Central memory CD4-positive, alpha-beta T cell (primary cell): Measurements from ENCODE around the gene TAF4.

Source experiments
- DNase-seq: peaks from one replicate; pipeline ENCODE4 v3.0.0; 2022

The TAF4 gene

GRCh38 chr20:61940976-61941720 lies 124.5 kb downstream of the TAF4 start:
- no peak for DNase-seq

- no peak for DNase-seq
Measured at GRCh38 chr20:61940491-61940890, 125.2 kb downstream of the TAF4 start.

DNA sequence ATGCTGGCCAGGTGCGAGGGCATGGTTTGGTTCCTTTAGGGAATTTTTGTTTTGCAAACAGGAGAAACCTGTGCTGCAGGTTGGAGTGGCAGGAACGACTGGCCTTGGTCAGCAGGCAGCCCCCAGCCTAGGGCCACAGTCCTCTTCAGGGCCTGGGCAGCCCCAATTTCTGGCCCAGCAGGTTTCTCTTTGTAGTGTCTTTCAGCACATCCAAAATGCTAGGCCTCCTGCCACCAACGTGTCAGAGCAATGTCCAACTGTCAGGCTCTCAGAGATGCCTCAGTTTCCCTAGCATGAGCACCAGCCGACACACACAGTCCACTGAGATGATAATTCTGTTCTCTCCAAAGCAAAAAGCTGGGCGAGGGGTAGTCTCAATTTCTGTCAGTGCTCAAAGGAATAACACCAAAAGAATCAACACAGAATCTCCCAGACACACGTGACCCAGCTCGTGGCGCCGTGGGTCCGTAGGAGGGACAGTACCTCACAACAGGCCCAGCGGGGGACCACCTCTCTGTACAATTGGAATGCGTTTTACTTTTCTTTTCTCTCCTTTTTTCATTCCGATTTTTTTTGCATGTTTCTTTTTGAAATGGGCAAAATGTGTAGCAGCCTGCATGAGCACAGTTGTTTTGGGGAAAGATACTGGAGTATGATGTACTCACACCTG lies 125.9 kb downstream of the TAF4 start:
- DNase-seq = no peak

GRCh38 chr20:61938839-61939690 lies 126.6 kb downstream of the TAF4 start:
- DNase-seq = no peak

DNA sequence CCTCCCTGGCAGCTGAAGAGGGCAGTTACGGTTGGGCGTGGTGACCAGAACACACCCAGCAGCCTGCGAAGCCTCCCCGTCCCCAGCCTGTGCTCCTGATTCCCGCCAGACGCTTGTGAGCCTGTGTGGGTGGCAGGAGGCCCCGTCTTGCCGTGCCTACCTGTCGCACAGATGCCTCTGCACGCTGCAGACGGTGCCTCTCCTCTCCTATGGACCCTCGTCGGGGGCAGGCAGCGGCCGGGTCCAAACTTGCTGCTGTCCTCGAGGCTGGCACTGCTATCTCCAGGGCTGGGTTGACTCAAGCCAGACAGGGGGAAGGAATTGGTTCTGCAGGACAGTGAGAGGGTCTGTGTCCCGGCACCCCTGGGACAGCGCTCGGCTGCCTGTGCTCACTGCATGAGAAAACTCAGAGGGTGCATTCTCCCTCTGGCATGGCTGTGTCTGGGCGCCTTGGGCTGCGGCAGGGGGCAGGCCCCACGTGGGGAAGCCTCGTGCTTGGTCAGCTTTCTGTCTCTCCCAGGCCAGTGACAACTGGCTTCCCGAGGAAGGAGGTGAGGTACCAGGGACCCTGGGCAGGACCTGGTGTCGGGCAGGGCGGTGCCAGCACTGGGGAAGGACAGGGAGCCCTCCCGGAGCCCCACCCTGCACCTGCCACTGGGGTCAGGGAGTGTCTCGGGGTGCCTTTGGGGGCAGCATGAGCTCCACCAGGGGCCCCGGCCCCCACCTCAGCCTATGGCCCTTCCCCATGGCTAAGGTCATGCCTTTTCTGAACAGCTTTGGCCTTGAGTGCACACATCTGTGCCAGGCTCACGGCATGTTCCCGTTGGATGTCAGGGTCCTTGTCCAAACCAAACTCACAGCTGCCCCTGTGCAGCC lies 127.5 kb downstream of the TAF4 start:
- DNase-seq = no peak

DNA sequence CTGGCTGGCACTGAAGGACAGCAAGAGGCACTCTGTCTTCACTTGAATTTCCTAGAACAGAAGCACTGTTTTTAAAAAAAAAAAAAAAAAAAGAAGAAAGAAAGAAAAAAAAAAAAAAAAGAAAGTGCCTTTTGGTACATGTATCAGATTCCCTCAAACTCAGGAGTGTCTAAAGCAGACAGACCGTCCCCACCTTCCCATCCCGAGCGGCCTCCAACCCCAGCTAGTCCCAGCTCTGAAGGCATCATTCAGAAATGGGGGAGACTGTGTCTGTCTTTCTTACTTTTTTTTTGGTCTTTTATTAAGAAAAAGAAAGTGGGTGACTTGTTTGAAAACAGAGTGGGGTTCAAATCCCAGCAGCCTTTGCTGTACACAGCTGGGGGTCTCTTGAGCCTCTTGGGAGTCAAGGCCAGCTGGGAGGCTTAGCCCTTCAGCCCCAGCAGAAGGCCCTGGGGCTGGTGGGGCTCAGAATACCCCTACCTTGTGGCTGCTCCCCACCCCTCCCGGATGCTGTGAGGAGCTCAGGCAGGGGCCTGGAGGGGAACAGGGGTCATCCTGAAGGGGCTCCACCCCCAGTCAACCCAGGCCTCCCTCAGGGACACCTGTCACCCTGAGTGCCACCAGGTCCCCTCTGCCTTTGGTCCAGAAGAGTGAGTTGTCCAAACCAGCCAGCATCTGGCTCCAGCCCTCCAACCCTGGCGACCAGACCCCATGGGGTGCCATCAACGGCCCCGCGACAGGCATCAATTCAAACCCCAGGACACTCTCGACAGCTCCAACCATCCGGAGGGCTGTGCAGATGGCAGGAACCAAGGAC lies 128.3 kb downstream of the TAF4 start:
- no peak for DNase-seq

GRCh38 chr20:61936701-61937131 lies 129.0 kb downstream of the TAF4 start:
- DNase-seq = no peak

- no peak for DNase-seq
Measured at GRCh38 chr20:61935926-61936700, 129.6 kb downstream of the TAF4 start.

- no peak for DNase-seq
Measured at GRCh38 chr20:61934716-61935530, 130.8 kb downstream of the TAF4 start.

DNA sequence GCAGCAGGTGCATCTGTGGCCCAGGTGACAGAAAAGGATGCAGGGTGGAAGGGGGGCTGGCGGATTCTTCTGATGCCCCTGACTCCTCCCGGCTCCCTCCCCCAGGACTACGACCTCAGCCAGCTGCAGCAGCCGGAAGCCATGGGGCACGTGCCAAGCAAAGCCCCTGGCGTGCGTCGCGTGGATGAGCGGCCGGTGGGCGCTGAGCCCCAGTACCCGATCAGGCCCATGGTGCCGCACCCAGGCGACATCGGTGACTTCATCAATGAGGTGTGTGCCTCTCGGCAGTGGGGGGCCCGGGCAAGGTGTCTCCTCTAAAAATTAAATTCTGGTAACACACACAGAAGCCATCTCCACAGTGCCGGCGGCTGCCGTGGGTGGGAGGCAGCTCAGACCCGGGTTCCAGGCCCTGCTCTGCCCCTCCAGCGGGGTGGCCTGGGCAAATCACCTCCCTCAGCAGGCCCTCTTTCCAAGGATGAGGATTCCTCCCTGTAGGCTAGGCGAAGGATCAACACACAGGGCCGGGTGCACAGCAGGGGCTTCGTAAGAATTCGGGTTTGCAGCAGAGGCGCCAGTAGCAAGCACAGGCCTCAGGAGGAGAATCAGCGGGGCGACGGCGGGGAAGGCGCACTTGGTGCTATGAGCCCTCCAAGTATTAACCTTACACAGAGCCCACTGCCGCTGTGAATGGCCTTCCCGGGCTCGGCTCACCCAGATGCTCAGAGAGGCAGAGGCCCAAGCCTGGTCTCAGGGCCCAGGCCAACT lies 131.5 kb downstream of the TAF4 start:
- DNase-seq = no peak

DNA sequence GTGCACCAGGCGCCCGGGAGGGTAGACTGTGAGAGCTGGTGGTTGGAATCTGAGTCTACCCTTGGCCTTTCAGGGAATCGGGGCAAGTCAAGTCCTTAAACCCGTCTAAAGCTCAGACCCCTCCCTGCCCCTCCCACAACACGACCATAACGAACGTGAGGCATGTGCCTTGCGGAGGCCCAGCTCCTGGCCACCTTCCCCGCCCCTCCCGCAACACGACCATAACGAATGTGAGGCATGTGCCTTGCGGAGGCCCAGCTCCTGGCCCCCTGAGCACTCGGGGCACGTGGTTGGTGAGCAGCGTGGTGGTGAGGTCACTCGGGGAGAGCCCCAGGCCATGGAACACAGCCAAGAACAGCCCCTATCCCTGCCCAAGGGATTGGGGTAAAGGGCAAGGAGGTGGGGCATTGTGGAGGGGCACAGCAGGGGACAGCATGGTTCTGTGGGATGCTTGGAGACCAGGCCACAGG lies 132.2 kb downstream of the TAF4 start:
- no peak for DNase-seq

GRCh38 chr20:61932711-61933480 lies 132.8 kb downstream of the TAF4 start:
- no peak for DNase-seq

DNA sequence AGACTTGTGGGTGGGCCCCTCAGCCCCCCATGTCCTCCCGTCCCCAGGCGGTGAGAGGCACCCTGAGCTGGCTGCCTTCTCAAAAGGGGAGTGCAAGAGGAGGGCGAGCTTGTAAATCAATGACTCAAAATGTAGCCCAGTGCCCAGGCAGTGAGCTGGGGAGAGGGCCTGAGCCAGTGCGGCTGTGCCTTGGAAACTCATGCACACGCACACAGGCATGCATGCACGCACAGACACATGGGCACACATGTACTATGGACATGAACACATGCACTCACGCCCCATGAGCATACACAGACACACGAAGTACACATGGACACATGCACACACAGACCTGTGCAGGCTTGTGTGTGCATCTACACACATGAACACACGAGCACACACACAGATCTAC lies 133.5 kb downstream of the TAF4 start:
- DNase-seq = no peak

DNA sequence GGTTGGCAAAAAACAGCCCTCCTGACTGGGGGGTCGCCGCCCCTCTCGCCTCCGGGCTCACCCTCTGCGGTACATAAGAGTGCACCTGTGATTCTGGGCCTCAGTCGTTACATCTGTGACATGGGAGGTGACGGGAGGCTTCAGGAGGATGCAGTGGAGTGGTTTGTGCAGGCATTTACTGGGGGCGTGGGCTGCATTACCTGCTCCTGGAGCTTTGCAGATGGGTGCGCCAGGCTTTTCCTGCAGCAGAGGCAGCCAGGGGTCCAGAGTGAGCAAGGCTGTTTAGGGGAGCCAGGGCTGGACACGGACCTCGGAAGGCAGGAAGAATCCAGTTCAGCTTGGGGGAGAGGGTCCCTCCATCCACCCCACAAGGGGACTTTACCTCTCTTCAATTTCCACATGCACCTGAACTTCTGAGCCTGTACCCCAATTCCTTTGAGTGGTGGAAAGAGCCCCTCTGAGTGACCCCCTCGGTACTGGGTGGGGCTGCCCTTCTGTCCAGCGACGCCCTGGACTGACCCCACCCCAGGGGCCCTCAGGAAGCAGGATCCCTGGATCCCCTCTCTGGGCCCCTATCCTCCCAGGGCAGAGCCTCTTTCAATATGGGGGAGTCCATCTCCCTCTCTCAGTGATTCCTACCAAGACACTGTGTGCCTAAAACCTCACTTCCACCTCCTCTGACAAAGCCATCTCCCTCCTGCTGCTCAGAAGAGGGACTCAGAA lies 134.0 kb downstream of the TAF4 start:
- DNase-seq = no peak

DNA sequence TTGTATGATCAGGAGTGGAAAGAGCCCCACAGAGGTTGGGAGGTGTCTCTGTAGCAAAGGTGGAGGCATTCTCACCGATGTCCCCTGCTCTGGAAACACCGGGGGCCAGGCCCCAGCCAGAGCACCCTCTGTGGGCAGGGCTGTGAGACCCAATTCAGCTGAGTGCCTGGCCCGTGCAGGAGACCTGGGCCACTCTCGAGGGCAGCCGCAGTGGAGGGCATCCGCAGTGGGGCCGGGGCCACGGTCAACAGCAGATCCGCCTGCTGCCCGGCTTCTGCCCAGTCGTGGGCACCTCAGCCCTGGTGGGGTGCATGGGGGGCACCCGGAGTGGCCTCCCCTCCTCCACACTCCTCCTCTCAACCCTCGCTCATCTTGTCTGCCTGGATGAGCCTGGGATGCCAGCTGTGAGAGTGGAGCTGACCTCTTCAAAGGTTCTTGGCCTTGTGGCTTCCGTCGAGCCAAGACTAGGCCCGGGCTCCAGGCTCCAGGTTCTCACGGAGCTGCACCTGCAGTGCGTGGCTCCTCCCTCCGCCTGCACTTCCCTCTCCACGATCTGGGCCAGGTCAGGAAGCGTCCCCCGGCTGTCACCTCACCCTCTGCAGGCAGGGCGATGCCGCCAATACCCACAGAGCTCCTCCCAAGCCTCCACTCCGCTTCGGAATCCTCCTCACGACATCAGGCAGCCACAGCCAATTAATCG lies 134.8 kb downstream of the TAF4 start:
- DNase-seq = no peak

DNA sequence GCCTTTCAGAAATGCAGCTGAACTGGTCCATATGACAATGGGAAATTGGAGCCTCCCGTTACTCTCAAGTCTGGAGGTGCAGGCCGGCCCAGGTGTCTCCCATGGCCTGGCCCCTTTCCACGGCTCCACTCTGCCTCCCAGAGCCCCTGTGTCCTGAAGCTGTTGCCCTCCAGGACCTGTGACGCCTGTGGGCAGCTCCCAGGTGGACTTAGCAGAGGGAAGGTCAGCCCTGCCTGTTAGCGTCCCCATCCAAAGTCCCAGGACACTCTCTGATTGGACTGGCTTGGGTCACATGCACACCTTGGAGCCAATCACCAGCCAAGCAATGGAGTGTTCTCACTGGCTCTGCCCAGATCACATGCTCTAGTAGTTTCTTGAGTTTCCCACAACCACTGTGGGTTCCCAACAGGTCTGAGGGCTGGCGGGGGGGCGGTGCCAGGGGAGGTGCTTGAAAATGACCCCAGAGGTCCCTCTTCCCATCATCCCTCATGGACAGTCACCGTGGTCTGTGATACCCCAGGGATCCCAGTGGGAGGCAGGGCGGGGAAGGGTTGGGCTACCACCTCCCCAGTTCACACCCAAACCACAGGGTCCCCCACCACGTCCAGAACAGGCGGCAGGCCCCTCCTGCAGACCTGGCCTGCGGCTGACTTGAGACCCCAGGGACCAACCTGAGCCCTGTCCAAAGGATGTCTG lies 135.6 kb downstream of the TAF4 start:
- no peak for DNase-seq
